Suprapubic skin (tissue), 3 donors: ENCODE data around the gene LMLN.

Source experiments
- CTCF ChIP-seq, 2 donors: fragments of 200-600 bp in 1 of 2; fragments of 450-650 bp in 1 of 2; sonication (generic) in 1 of 2; IDR thresholded peaks; one replicate each; pipeline ENCODE4 v1.5.1; 2016 to 2019; ENCODE audit warnings: antibody characterized with exemption in 2 of 2, mild to moderate bottlenecking in 1 of 2, moderate library complexity in 1 of 2
- POLR2A ChIP-seq, 2 donors: fragments of 450-650 bp; IDR thresholded peaks; one replicate each; pipeline ENCODE4 v1.6.1; 2017; ENCODE audit warnings: antibody characterized with exemption in 2 of 2, mild to moderate bottlenecking in 2 of 2, moderate library complexity in 2 of 2

GRCh38 chr3:197949191-197949777, 10.7 kb upstream of the LMLN start:
- TF ChIP-seq CTCF (IDR thresholded peaks at IDR 0.05): no peak
- TF ChIP-seq POLR2A (IDR thresholded peaks at IDR 0.05): no peak
